Caco-2 (cell line): ENCODE measurements around the gene PRDM15. TPM values are rescaled to one million over a fixed set of nuclear protein-coding genes. Genes with fewer than 3 reads are reported as not detected.

ENCODE experiments used
- BruUV-seq: library from RNA; stranded (reverse); fragments of 400-500 nt; replicated peaks from 2 replicates; lab custom pipeline; 2021; lab: Mats Ljungman, UMichigan
- CTCF ChIA-PET: fragments of 300-600 bp; sonication (Branson Sonifier 250); formaldehyde crosslinking; loops from one replicate; lab custom pipeline; 2022; ENCODE audit warnings: antibody characterized with exemption; lab: Charles Lee
- POLR2A ChIA-PET: fragments of 300-600 bp; sonication (Branson Sonifier 250); formaldehyde crosslinking; loops from one replicate; lab custom pipeline; 2022; ENCODE audit warnings: antibody characterized with exemption; lab: Charles Lee
- DNase-seq, 2 experiments: peaks; one replicate each; pipeline versions ENCODE4 v3.0.0 to v3.0.0-alpha.2; 2020 to 2022
- H3K27me3 ChIP-seq: replicated peaks from 2 replicates; pipeline ENCODE4 v1.6.0; 2011; ENCODE audit warnings: low read length; ENCODE audit not compliant: control insufficient read depth, insufficient read depth
- H3K36me3 ChIP-seq: 2 replicates; pipeline ENCODE4 v1.5.1; 2011; ENCODE audit warnings: low read length; ENCODE audit not compliant: control insufficient read depth, insufficient read depth
- H3K4me1 ChIP-seq: fragments of 250-450 bp; sonication (Bioruptor Pico); 2 replicates; pipeline ENCODE4 v1.5.1; 2020; ENCODE audit warnings: mild to moderate bottlenecking
- H3K4me3 ChIP-seq: 2 replicates; pipeline ENCODE4 v1.5.1; 2011; ENCODE audit warnings: low read depth, mild to moderate bottlenecking, control low read depth, low read length
- H3K9me3 ChIP-seq: fragments of 250-450 bp; sonication (Bioruptor Pico); 2 replicates; pipeline ENCODE4 v1.5.1; 2020; ENCODE audit warnings: mild to moderate bottlenecking, moderate library complexity
- H3K27ac Mint-ChIP-seq: one replicate; pipeline ENCODE4 v1.8.0; 2022; ENCODE audit warnings: mixed read lengths; ENCODE audit not compliant: unreplicated experiment
- H3K27me3 Mint-ChIP-seq: one replicate; pipeline ENCODE4 v1.8.0; 2022; ENCODE audit warnings: mixed read lengths; ENCODE audit not compliant: insufficient read depth, unreplicated experiment
- H3K36me3 Mint-ChIP-seq: one replicate; pipeline ENCODE4 v1.8.0; 2022; ENCODE audit warnings: mild to moderate bottlenecking, mixed read lengths; ENCODE audit not compliant: insufficient read depth, unreplicated experiment
- H3K4me1 Mint-ChIP-seq: one replicate; pipeline ENCODE4 v1.8.0; 2022; ENCODE audit warnings: low read depth, mixed read lengths; ENCODE audit not compliant: unreplicated experiment
- H3K4me3 Mint-ChIP-seq: one replicate; pipeline ENCODE4 v1.8.0; 2022; ENCODE audit warnings: mild to moderate bottlenecking, moderate library complexity, mixed read lengths; ENCODE audit not compliant: unreplicated experiment
- H3K9me3 Mint-ChIP-seq: one replicate; pipeline ENCODE4 v1.8.0; 2022; ENCODE audit warnings: mixed read lengths; ENCODE audit not compliant: unreplicated experiment
- intact Hi-C: fragments of 100-400 bp; cut with micrococcal nuclease; formaldehyde crosslinking; loops from one replicate; pipeline ENCODE4 v1.10.0; 2022; ENCODE audit not compliant: unreplicated experiment
- total RNA-seq: library from RNA; stranded (reverse); gene quantifications from 2 replicates; pipeline ENCODE4 v1.2.3, GENCODE V29; 2022
- TF ChIP-seq, protein P1 (sequence below), 2 experiments: fragments of 200-600 bp in 1 of 2; IDR thresholded peaks; 1 replicate in 1 of 2; 2 replicates in 1 of 2; pipeline versions ENCODE4 v1.5.1 to v1.8.0; 2011 to 2022; ENCODE audit warnings: antibody characterized with exemption in 1 of 2, control low read depth in 1 of 2, inconsistent platforms in 1 of 2, low read depth in 1 of 2, low read length in 1 of 2, mild to moderate bottlenecking in 1 of 2, moderate library complexity in 1 of 2; ENCODE audit not compliant: insufficient read depth in 1 of 2, severe bottlenecking in 1 of 2, unreplicated experiment in 1 of 2

Gene PRDM15
- total RNA-seq, 1 experiment from 2014 or later = 5.6 TPM

DNA sequence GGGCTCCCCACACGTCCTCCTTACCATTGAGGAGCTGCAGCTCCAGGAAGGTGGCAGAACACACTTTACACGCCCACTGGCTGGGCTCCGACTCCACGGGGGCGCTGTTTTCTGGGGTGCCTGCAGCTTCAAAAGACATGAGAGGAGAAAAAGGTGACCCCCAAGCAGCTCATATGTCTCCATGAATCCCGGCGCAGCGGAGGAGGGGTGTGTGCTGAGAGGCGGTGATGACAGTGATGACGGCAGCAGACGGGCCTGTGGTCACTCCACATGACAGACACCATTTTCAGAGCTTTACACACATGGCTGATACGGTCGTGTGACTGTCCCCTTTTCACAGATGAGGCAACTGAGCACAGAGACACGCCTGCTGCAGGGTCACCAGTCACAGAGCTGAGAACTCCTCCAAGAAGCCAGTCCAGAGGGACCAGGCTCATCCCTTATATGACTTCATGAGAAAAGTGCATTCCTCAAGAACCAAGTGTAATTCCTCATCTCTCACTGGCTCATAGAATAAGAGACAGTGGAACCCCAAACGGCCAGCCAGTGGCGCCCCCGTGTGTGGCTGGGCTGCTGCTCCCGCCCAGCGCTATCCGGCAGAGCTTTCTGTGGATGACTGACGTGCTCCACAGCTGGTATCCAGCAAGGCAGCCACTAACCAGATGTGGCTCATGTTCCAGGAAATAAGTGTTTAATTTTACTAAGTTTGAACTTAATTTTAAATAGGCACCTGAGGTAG lies 31.9 kb downstream of the PRDM15 start:
- CTCF ChIA-PET = no interaction called here
- no peaks in the 10 kb centered on the region for H3K9me3 ChIP-seq
- Mint-ChIP-seq H3K9me3 (no peaks in the 10 kb centered on the region), H3K4me1 (peaks cover 6% of the 10 kb centered on the region), H3K36me3 (no peaks in the 10 kb centered on the region), H3K27me3 (no peaks in the 10 kb centered on the region), H3K4me3 (no peak overlapping the region), H3K27ac (no peak overlapping the region)
- POLR2A ChIA-PET = no interaction called here
- no TSS peak for BruUV-seq
- TF ChIP-seq, protein P1, sequence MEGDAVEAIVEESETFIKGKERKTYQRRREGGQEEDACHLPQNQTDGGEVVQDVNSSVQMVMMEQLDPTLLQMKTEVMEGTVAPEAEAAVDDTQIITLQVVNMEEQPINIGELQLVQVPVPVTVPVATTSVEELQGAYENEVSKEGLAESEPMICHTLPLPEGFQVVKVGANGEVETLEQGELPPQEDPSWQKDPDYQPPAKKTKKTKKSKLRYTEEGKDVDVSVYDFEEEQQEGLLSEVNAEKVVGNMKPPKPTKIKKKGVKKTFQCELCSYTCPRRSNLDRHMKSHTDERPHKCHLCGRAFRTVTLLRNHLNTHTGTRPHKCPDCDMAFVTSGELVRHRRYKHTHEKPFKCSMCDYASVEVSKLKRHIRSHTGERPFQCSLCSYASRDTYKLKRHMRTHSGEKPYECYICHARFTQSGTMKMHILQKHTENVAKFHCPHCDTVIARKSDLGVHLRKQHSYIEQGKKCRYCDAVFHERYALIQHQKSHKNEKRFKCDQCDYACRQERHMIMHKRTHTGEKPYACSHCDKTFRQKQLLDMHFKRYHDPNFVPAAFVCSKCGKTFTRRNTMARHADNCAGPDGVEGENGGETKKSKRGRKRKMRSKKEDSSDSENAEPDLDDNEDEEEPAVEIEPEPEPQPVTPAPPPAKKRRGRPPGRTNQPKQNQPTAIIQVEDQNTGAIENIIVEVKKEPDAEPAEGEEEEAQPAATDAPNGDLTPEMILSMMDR (IDR thresholded peaks at IDR 0.05; ENCODE audit: insufficient read depth in 1 of 2, low read depth in 1 of 2, low read length in 1 of 2, severe bottlenecking in 1 of 2, unreplicated experiment in 1 of 2) = no peak
- no peaks in the 10 kb centered on the region for H3K27me3 ChIP-seq
- no peaks in the 10 kb centered on the region for H3K36me3 ChIP-seq
- no peak overlapping the region for H3K4me3 ChIP-seq
- no peaks in the 10 kb centered on the region for H3K4me1 ChIP-seq
- intact Hi-C loops = no loop called here
- no peak for DNase-seq

DNA sequence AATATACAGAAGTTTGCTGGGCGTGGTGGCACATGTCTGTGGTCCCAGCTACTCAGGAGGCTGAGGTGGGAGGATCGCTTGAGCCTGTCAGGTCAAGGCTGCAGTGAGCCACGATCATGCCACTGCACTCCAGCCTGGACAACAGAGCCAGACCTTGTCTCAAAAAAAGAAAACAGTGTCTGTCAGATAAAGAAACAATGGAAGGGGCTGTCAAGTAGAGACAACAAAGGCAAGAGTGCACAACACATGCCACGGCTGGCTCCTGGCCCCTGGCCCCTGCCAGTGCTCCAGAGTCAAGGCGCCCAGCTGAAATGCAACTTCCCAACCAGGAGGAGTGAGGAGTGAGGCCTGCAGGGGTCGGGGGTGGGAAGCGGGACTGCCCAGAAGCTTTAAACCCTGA lies 32.6 kb downstream of the PRDM15 start:
- no peaks in the 10 kb centered on the region for H3K27me3 ChIP-seq
- no peaks in the 10 kb centered on the region for H3K4me1 ChIP-seq
- POLR2A ChIA-PET = no interaction called here
- Mint-ChIP-seq H3K4me1 (peaks cover 6% of the 10 kb centered on the region), H3K27ac (no peak overlapping the region), H3K27me3 (no peaks in the 10 kb centered on the region), H3K4me3 (no peak overlapping the region), H3K9me3 (peaks cover 4% of the 10 kb centered on the region), H3K36me3 (no peaks in the 10 kb centered on the region)
- H3K4me3 ChIP-seq = no peak overlapping the region
- BruUV-seq = no TSS peak
- TF ChIP-seq, protein P1 (IDR thresholded peaks at IDR 0.05; ENCODE audit: insufficient read depth in 1 of 2, low read depth in 1 of 2, low read length in 1 of 2, severe bottlenecking in 1 of 2, unreplicated experiment in 1 of 2) = no peak
- H3K36me3 ChIP-seq = no peaks in the 10 kb centered on the region
- intact Hi-C loops = no loop called here
- CTCF ChIA-PET = no interaction called here
- H3K9me3 ChIP-seq = no peaks in the 10 kb centered on the region
- DNase-seq = no peak

DNA sequence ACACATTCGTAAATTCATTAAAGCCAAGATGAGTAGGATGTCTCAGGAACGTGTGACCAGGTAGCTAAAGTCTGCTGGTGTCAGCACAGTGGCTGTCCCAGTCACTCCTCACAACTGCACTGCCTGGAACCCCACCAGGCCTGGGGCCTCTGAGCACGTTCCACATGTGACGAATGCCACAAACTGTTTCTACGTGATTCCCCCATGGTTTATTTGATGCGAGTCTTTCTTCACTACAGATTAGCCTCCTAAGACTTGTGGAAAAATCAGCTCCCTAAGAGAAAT lies 33.2 kb downstream of the PRDM15 start:
- DNase-seq = no peak
- CTCF ChIA-PET = no interaction called here
- Histone ChIP-seq H3K9me3 (peaks cover 5% of the 10 kb centered on the region), H3K36me3 (no peaks in the 10 kb centered on the region), H3K4me3 (no peak overlapping the region), H3K4me1 (no peaks in the 10 kb centered on the region), H3K27me3 (no peaks in the 10 kb centered on the region)
- no peak overlapping the region for H3K27ac Mint-ChIP-seq
- POLR2A ChIA-PET = no interaction called here
- peaks cover 9% of the 10 kb centered on the region for H3K9me3 Mint-ChIP-seq
- intact Hi-C loops = no loop called here
- H3K4me3 Mint-ChIP-seq = no peak overlapping the region
- no peaks in the 10 kb centered on the region for H3K27me3 Mint-ChIP-seq
- no TSS peak for BruUV-seq
- H3K4me1 Mint-ChIP-seq = peaks cover 6% of the 10 kb centered on the region
- TF ChIP-seq, protein P1 (IDR thresholded peaks at IDR 0.05; ENCODE audit: insufficient read depth in 1 of 2, low read depth in 1 of 2, low read length in 1 of 2, severe bottlenecking in 1 of 2, unreplicated experiment in 1 of 2) = no peak
- H3K36me3 Mint-ChIP-seq = no peaks in the 10 kb centered on the region
